A549 (cell line): Measurements from ENCODE around the gene ABHD12B.

ENCODE experiments used
- CTCF ChIP-seq: fragments of >200 bp; sonication (Bioruptor Twin); formaldehyde crosslinking; IDR thresholded peaks from 3 replicates; pipeline ENCODE4 v1.5.1; 2016
- ELK1 ChIP-seq: fragments of 150-350 bp; IDR thresholded peaks from 2 replicates; pipeline ENCODE4 v1.6.1; 2014; ENCODE audit warnings: low read depth, mild to moderate bottlenecking, low read length
- GATA3 ChIP-seq: IDR thresholded peaks from 2 replicates; pipeline ENCODE4 v1.6.1; 2012; ENCODE audit warnings: borderline replicate concordance
- HOXB5 ChIP-seq: fragments of 250-450 bp; sonication (Bioruptor Pico); IDR thresholded peaks from 2 replicates; pipeline ENCODE4 v1.5.0; 2020; ENCODE audit warnings: mild to moderate bottlenecking, moderate library complexity
- JUN ChIP-seq, 2 experiments: fragments of >200 bp; sonication (Bioruptor Twin); formaldehyde crosslinking; IDR thresholded peaks; 2 replicates in 1 of 2; 3 replicates in 1 of 2; pipeline ENCODE4 v1.6.1; 2016 to 2017
- MAZ ChIP-seq: fragments of 150-350 bp; IDR thresholded peaks from 2 replicates; pipeline ENCODE4 v1.6.1; 2014; ENCODE audit warnings: antibody characterized with exemption, low read depth, low read length, borderline replicate concordance
- POLR2A ChIP-seq: IDR thresholded peaks from 2 replicates; pipeline ENCODE4 v1.6.1; 2012; ENCODE audit warnings: mild to moderate bottlenecking, low read length
- RAD21 ChIP-seq, 2 experiments: fragments of >200 bp in 1 of 2; sonication (Bioruptor Twin) in 1 of 2; formaldehyde crosslinking in 1 of 2; IDR thresholded peaks in 1 of 2; conservative IDR thresholded peaks in 1 of 2; 2 replicates in 1 of 2; 3 replicates in 1 of 2; pipeline ENCODE4 v1.6.1; 2012 to 2018; ENCODE audit warnings: inconsistent platforms in 1 of 2
- RNF2 ChIP-seq: fragments of 200-600 bp; sonication (generic); IDR thresholded peaks from 2 replicates; pipeline ENCODE4 v1.6.1; 2016; ENCODE audit warnings: low read depth, mild to moderate bottlenecking, antibody characterized with exemption, moderate library complexity, borderline replicate concordance
- USF2 ChIP-seq: fragments of 450-650 bp; IDR thresholded peaks from 2 replicates; pipeline ENCODE4 v1.6.1; 2014; ENCODE audit warnings: antibody characterized with exemption

- no peak for TF ChIP-seq JUN (IDR thresholded peaks at IDR 0.05)
- no peak for TF ChIP-seq POLR2A
- no peak for TF ChIP-seq CTCF
- no peak for TF ChIP-seq MAZ
- TF ChIP-seq USF2, result no peak
- no peak for TF ChIP-seq ELK1
- TF ChIP-seq RNF2, result no peak
- no peak for TF ChIP-seq HOXB5
- TF ChIP-seq GATA3, result no peak
- no peak for TF ChIP-seq RAD21 (conservative IDR thresholded peaks at IDR 0.05 in 1 of 2, IDR thresholded peaks at IDR 0.05 in 1 of 2)
Observed at GRCh38 chr14:50853891-50854290, 18.0 kb upstream of the ABHD12B start.
